Measurements from ENCODE around the gene ABL2.

GRCh38 chr1:179187043-179187442 lies 42.4 kb downstream of the ABL2 start:
- no peak for TF ChIP-seq POLR2A (IDR thresholded peaks at IDR 0.05; ENCODE audit: low read depth)
- no peak for TF ChIP-seq EP300 (IDR thresholded peaks at IDR 0.05)
- no peak for TF ChIP-seq CTCF (IDR thresholded peaks at IDR 0.05)
